GM10266 (cell line): ENCODE data around the gene AHNAK2.

Experiments
- DNase-seq: peaks from one replicate; pipeline ENCODE4 v3.0.0; 2012; ENCODE audit errors: extremely low spot score
- TF ChIP-seq, protein P1 (sequence below): IDR thresholded peaks from 2 replicates; pipeline ENCODE4 v1.5.1; 2012; ENCODE audit warnings: mild to moderate bottlenecking, low read depth; ENCODE audit not compliant: control insufficient read depth, insufficient read depth; ENCODE audit errors: missing control alignments

Gene AHNAK2

DNA sequence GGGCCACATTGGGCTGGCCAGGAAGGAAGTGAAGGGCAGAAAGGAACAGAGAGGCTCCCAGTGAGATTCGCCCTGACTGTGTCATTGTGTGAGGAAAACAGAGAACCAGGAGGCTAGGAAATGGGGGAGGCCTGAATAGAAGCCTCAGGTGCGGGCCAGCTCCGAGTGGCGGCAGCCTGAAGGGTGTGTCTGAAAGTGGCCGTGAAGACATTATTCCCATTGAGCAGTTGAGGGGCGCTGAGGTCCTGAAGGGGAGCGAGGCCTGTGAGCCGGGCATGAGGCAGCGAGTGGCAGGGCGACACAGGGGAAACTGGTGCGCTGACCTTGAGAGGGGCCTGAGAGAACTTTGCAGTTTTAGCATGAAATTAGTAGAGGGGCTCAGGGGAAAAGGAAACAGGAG is 14.3 kb upstream of the AHNAK2 start:
- TF ChIP-seq, protein P1, sequence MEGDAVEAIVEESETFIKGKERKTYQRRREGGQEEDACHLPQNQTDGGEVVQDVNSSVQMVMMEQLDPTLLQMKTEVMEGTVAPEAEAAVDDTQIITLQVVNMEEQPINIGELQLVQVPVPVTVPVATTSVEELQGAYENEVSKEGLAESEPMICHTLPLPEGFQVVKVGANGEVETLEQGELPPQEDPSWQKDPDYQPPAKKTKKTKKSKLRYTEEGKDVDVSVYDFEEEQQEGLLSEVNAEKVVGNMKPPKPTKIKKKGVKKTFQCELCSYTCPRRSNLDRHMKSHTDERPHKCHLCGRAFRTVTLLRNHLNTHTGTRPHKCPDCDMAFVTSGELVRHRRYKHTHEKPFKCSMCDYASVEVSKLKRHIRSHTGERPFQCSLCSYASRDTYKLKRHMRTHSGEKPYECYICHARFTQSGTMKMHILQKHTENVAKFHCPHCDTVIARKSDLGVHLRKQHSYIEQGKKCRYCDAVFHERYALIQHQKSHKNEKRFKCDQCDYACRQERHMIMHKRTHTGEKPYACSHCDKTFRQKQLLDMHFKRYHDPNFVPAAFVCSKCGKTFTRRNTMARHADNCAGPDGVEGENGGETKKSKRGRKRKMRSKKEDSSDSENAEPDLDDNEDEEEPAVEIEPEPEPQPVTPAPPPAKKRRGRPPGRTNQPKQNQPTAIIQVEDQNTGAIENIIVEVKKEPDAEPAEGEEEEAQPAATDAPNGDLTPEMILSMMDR, result no peak

DNA sequence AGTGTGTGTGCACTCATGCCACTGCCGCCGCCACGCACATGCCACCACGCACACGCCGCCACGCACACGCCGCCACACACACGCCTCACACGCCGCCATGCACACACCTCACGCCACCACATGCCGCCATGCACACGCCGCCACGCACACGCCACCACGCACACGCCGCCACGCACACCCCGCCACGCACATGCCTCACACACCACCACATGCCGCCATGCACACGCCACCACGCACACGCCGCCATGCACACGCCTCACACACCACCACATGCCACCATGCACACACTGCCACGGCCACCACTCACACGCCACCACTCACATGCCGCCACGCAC is 13.7 kb upstream of the AHNAK2 start:
- TF ChIP-seq, protein P1, result no peak
- no peak for DNase-seq

More for the DNA sequence above, 14.3 kb upstream of the AHNAK2 start:
- DNase-seq, result no peak

DNA sequence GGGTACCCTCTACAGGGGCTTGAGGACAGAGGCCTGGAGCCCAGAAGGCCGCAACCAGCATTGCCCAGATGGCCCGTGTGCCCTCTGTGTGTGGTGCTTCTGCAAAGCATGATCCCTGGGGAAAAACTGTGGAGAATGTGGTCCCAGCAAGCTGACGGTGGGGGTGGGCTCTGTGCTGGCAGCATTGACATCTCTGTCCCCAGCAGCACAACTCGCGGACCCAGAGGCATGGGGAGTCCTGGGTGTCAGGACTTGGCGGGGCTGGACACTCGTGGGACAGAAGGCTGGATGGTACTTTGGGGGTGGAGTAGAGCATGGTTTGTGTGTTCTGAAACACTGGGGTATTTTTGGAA is 11.8 kb upstream of the AHNAK2 start:
- no peak for DNase-seq
- TF ChIP-seq, protein P1, result no peak

DNA sequence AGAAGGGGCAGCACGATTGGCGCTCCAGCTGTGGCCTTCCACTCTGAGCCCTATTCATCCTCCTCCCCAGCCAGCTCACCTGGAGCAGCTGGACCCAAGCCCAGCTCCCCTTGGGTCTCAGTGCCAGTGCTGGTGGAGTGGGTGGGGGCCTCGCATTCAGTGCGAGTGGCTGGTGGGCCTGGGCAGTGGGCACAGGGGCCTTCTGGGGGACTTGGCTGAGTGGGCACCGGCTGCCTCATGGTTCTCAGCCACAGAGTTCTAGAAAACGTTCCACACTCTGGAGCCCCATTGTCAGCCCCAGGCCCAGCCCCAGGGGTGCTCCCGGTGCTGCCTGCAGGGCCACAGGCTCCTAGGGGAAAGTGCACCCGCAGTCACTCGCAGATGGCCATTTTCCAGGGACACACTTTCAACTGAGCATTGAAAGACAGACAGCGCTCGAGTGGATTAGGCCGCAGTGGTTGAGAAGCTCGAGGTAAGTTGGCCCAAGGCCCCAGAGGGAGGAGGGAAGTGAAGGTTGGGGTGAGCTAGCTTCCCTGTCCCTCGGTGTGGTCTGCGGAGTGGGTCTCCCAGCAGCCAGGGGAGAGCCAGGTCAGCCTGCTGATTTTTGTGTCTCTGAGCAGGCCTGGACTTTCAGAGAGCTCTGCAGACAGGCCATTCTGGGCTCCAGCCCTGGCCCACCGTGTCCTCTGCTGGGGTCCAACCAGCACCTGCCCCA is 11.2 kb upstream of the AHNAK2 start:
- no peak for DNase-seq
- TF ChIP-seq, protein P1, result no peak

DNA sequence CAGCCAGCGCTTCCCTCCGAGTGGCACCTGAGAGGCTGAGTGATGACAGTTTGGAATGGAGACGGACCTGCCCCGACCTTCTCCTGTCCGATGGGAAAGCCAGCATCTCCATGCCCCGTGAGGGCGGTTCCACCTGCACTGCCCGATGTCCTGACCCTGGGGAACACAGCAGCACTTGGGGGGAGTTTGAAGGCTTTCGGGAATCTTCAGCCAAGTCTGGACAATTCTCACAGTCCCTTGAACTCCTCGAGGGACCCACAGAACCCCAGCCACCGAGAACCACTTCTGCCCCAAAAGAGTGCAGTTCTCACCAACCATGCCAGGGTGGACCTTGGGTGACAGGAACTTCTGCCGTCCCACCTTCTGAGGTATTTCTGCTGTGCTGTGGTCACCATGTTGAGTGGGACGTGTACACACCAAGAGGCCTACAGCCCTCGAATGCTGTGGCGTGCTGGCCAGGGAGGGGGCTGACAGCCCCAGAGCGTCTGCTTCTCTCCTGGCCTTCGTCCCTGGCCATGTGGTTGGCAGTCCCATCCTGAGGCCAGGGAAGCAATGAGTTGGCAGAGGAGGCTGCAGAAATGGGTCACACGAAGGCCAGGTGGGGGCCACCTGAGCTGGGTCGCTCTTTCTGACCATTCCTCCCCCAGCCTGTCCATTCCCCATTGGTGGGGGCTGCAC is 8.5 kb upstream of the AHNAK2 start:
- TF ChIP-seq, protein P1, result no peak
- DNase-seq, result no peak

DNA sequence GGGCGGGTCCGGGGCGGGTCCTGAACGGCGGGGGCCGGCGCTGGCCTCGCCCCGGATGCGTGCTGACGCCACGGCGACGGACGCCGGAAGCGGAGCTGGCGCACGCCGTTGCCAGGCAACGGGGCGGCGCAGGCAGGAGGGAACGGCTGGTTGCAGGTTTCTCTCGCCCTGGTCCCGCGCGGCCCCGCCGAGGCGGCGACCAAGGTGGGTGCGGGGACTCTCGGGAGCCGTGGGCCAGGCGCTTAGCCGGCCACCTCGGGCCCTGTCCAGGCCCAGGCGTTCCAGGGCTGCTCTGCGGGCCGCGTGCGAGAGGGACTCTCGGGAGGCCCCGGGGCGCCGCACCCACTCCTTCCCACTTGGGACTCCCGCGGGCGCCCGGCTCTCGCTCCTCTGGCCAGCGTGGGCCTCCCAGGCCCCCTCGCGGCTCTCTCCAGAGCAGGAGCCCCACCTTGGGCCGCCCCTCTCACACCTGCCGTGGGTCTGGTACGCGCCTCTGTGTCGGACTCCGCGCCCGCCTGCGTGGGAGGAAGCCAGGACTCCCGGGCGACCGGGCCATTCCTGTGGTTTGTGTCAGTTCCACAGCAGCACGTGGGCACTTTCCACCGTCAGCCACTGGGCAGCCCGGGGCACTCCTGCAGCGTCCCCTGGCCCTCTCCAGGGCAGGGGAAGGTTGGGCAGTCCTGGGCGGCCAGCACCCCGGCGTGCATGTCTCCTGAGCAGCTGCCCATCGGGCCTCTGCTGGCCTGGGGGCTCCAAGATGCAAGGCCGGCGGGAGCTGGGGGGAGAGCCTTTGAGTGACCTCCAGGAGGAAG is 7.7 kb upstream of the AHNAK2 start, which contains the start of gene CLBA1:
Gene CLBA1, plus strand, starts transcription at position 114 of the 812 bp plus-strand sequence. Its CDS starts 644 bp downstream, at position 758.
- peak; percentile 100 for DNase-seq
- TF ChIP-seq, protein P1, result no peak
